ENCODE results near the gene ZNF598.
A peak's percentile ranks its signal among the peaks of the same experiment; 100 is the strongest.

DNA sequence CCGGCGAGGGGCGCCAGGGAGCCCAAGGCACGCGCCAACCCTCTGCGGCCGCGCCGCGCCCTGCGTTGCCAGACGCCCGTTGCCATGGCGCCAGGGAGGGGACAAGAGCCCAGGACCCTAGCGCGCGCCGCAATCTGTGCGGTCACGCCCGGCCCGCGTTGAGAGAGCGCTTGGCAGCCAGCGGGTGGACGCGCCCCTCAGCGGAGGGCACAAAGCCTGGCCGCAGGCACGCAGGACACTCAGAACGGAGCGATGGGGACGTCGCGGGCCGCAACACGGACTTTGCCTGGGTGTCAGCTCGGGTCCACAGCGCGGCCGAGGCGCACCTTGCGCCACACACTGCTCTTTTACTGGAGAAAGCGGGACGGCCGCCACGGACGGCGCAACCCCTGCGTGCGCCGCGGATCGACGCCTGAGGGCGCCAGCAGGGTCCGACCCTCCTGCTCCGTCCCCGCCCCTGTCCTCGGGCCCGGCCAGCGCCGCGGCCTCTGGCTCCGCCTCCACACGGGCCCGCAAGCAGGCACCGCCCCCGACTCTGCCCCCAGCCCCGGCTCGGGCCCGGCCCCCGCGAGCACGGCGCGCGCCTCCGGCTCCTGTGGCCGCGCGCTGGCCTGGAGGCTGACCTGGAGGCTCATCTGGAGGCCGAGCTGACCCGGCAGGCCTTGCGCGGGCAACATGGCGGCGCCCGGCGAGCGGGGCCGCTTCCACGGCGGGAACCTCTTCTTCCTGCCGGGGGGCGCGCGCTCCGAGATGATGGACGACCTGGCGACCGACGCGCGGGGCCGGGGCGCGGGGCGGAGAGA, 25.9 kb downstream of the ZNF598 start, which contains the start of gene GFER:
- TF ChIP-seq RAD21 (IDR thresholded peaks at IDR 0.05; ENCODE audit: low read depth) (no peak; the same call in 1 of the 2 replicates), TEAD4 (IDR thresholded peaks at IDR 0.05) (no peak; the same call in 1 of the 2 replicates), EP300 (IDR thresholded peaks at IDR 0.05; ENCODE audit: borderline replicate concordance) (0 out of 2 replicates have a peak, but pooled peaks have one; percentile 15), TAF1 (IDR thresholded peaks at IDR 0.05; ENCODE audit: low read depth) (peak; percentile 84; the same call in 1 of the 2 replicates)
- TF ChIP-seq, protein P1, sequence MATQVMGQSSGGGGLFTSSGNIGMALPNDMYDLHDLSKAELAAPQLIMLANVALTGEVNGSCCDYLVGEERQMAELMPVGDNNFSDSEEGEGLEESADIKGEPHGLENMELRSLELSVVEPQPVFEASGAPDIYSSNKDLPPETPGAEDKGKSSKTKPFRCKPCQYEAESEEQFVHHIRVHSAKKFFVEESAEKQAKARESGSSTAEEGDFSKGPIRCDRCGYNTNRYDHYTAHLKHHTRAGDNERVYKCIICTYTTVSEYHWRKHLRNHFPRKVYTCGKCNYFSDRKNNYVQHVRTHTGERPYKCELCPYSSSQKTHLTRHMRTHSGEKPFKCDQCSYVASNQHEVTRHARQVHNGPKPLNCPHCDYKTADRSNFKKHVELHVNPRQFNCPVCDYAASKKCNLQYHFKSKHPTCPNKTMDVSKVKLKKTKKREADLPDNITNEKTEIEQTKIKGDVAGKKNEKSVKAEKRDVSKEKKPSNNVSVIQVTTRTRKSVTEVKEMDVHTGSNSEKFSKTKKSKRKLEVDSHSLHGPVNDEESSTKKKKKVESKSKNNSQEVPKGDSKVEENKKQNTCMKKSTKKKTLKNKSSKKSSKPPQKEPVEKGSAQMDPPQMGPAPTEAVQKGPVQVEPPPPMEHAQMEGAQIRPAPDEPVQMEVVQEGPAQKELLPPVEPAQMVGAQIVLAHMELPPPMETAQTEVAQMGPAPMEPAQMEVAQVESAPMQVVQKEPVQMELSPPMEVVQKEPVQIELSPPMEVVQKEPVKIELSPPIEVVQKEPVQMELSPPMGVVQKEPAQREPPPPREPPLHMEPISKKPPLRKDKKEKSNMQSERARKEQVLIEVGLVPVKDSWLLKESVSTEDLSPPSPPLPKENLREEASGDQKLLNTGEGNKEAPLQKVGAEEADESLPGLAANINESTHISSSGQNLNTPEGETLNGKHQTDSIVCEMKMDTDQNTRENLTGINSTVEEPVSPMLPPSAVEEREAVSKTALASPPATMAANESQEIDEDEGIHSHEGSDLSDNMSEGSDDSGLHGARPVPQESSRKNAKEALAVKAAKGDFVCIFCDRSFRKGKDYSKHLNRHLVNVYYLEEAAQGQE (IDR thresholded peaks at IDR 0.05; ENCODE audit: low read depth) = no peak
